K562 (cell line): ENCODE measurements around the gene MAU2. TPM values are rescaled to one million over a fixed set of nuclear protein-coding genes. Genes with fewer than 3 reads are reported as not detected.

Experiments
- BRD9 ChIP-seq: fragments of 450-650 bp; IDR thresholded peaks from 2 replicates; pipeline ENCODE4 v1.6.1; 2018; ENCODE audit warnings: low read depth; ENCODE audit not compliant: partially characterized antibody
- CBX3 ChIP-seq, 2 experiments: IDR thresholded peaks; 1 replicate in 1 of 2; 2 replicates in 1 of 2; pipeline ENCODE4 v1.6.1; 2012; ENCODE audit warnings: inconsistent platforms in 2 of 2, low read length in 2 of 2, borderline replicate concordance in 1 of 2, control low read depth in 1 of 2
- CHD7 ChIP-seq: fragments of 200-600 bp; sonication (generic); IDR thresholded peaks from one replicate; pipeline ENCODE4 v1.6.1; 2012; ENCODE audit warnings: mild to moderate bottlenecking, low read depth, low read length, inconsistent platforms
- DLX4 ChIP-seq: fragments of 250-450 bp; sonication (Bioruptor Pico); IDR thresholded peaks from 2 replicates; pipeline ENCODE4 v1.6.1; 2021; ENCODE audit warnings: mild to moderate bottlenecking
- ERF ChIP-seq: fragments of 450-650 bp; formaldehyde crosslinking; IDR thresholded peaks from 2 replicates; pipeline ENCODE4 v1.4.0; 2020; ENCODE audit warnings: mild to moderate bottlenecking, mixed read lengths
- FOXK2 ChIP-seq, 2 experiments: fragments of 450-650 bp; IDR thresholded peaks in 1 of 2; conservative IDR thresholded peaks in 1 of 2; 2 replicates each; pipeline ENCODE4 v1.6.1; 2016; ENCODE audit warnings: low read depth in 2 of 2, mild to moderate bottlenecking in 1 of 2
- VEZF1 ChIP-seq: fragments of 200-800 bp; sonication (Bioruptor generic); IDR thresholded peaks from 2 replicates; pipeline ENCODE4 v1.6.1; 2017; ENCODE audit warnings: missing genetic modification characterization, missing compliant biosample characterization
- YY1 ChIP-seq, 3 experiments: IDR thresholded peaks; 2 replicates each; pipeline ENCODE4 v1.6.1; 2011; ENCODE audit warnings: low read length in 2 of 3, mild to moderate bottlenecking in 2 of 3, moderate library complexity in 2 of 3, borderline replicate concordance in 1 of 3, control low read depth in 1 of 3, low read depth in 1 of 3; ENCODE audit not compliant: insufficient read depth in 3 of 3, insufficient replicate concordance in 2 of 3, control insufficient read depth in 1 of 3, insufficient read length in 1 of 3; ENCODE audit errors: extremely low read depth in 1 of 3
- ZNF707 ChIP-seq: fragments of 250-450 bp; sonication (Bioruptor Pico); conservative IDR thresholded peaks from 2 replicates; pipeline ENCODE4 v1.8.0; 2022; ENCODE audit warnings: inconsistent platforms, mild to moderate bottlenecking, moderate library complexity
- polyA plus RNA-seq, 8 experiments: library from polyadenylated mRNA; depleted of rRNA in 4 of 8; stranded (reverse) in 5 of 8; unstranded in 3 of 8; fragments of >200 nt; fragmentation: Nextera tagmentation in 2 of 8; fragmentation: Illumina TruSeq in 1 of 8; extraction: Ambion mirVana in 2 of 8; extraction: Trizol in 1 of 8; gene quantifications; 2 replicates each; pipeline versions ENCODE4 v1.2.1 to v1.2.3, GENCODE V29; 2011 to 2014; ENCODE audit warnings: inconsistent platforms in 1 of 8, missing spikeins in 1 of 8
- total RNA-seq, 7 experiments: library from RNA; depleted of rRNA in 6 of 7; stranded (reverse); fragments of >200 nt in 6 of 7; fragmentation: Illumina TruSeq in 2 of 7; extraction: Trizol in 2 of 7; gene quantifications; 2 replicates each; pipeline versions ENCODE4 v1.2.1 to v1.2.3, GENCODE V29; 2011 to 2021; ENCODE audit warnings: low replicate concordance in 1 of 7

MAU2 gene
- total and polyA plus RNA-seq, 9 of the 15 experiments (the other 6 are each of a cell fraction or from before 2014, with no cell fraction given): 1.2 to 48.1 (median 19.4) TPM

- TF ChIP-seq FOXK2 (conservative IDR thresholded peaks at IDR 0.05 in 1 of 2, IDR thresholded peaks at IDR 0.05 in 1 of 2; ENCODE audit: low read depth in 2 of 2): peak; percentile 81 to 91
- peak; percentile 58; the same call in 1 of the 2 replicates for TF ChIP-seq VEZF1 (CRISPR knock-in tag)
- TF ChIP-seq CBX3 (IDR thresholded peaks at IDR 0.05; ENCODE audit: borderline replicate concordance in 1 of 2, low read length in 2 of 2): no peak; a peak in 1 of 3 replicates
- TF ChIP-seq ERF (CRISPR knock-in tag): peak; percentile 39; the same call in 1 of the 2 replicates
- no peak for TF ChIP-seq BRD9
- TF ChIP-seq YY1 (IDR thresholded peaks at IDR 0.05; ENCODE audit: borderline replicate concordance in 1 of 3, control insufficient read depth in 1 of 3, extremely low read depth in 1 of 3, insufficient read depth in 3 of 3, insufficient read length in 1 of 3, insufficient replicate concordance in 2 of 3, low read depth in 1 of 3, low read length in 2 of 3): peak; percentile 89 to 98 (median 97)
- TF ChIP-seq DLX4 (CRISPR knock-in tag): no peak
- TF ChIP-seq CHD7: no peak
- TF ChIP-seq ZNF707: no peak
Measured at GRCh38 chr19:19320361-19321140, at the start of gene MAU2, which contains the start of gene SUGP1 (continued).
